HT1080 (cell line): ENCODE measurements around the gene MSI2. TPM values are rescaled to one million over a fixed set of nuclear protein-coding genes. Genes with fewer than 3 reads are reported as not detected.

Source experiments
- DNase-seq: peaks from one replicate; pipeline ENCODE4 v3.0.0-alpha.2; 2015; ENCODE audit warnings: low read depth
- total RNA-seq: library from RNA; depleted of rRNA; stranded (reverse); fragments of >200 nt; shearing (Covaris generic); gene quantifications from 2 replicates; pipeline ENCODE4 v1.2.3, GENCODE V29; 2014

MSI2 gene
- total RNA-seq, 1 experiment from 2014 or later = 33.0 TPM

DNA sequence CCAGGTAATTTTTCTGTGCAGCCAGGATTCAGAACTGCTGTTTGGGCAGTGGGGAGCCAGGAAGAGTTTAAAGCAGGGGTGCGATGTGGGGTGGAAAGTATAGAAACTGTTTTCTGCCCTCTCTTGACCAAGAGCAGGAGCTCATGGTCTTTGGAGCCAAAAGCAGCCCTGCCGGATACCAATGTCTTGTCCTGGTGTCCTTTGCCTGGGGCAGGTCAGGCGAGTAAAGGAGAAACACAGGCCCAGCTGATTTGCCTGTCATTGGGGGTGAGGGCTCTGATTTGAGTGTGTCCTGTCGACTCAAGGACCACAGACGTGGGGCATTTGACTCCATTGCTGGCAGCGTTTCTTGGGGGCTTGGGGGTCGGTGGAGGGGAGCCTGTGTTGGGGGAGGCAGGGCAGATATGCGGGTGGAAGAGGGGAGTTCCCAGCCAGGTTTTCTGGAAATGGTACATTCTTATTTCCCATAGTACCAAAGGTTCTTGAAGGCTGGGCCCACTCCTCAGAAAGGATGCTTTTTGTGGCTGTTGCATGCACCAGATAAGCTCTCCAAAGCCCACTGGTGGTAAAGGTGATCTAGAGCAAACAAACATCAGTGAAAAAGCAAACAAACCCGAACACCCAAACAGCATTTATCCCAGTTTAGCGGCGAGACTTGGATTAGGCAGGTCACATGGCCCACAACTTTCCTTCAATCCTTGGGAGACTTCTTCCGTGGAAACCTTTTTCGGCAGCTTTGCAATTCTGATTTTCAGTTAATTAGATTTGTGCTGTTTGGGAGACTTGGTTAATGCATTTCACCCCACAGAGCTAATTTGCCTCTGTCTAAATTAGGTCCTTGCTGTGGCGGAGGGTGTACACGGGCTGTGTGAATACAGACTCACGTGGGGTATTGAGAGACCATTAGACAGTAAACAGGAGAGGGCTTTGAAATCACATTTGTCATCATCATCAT lies 59.0 kb downstream of the MSI2 start:
- no peak for DNase-seq

DNA sequence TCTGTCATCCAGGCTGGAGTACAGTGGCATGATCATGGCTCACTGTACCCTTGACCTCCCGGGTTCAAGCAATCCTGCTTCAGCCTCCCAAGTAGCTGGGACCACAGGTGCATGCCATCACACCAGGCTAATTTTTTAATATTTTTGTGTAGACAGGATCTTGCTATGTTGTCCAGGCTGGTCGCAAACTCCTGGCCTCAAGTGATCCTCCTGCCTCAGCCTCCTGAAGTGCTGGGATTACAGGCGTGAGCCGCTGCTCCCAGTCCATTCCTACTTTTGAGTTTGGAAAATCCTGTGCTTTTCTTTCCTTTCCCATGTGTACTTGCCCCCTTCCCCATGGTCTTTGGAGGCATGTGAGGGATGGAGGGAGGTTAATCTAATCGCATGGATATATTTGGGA lies 60.0 kb downstream of the MSI2 start:
- DNase-seq = no peak

- DNase-seq = no peak
These were observed 60.8 kb downstream of the MSI2 start for GRCh38 chr17:57317079-57317478.

GRCh38 chr17:57318913-57319312 lies 62.6 kb downstream of the MSI2 start:
- DNase-seq = no peak

DNA sequence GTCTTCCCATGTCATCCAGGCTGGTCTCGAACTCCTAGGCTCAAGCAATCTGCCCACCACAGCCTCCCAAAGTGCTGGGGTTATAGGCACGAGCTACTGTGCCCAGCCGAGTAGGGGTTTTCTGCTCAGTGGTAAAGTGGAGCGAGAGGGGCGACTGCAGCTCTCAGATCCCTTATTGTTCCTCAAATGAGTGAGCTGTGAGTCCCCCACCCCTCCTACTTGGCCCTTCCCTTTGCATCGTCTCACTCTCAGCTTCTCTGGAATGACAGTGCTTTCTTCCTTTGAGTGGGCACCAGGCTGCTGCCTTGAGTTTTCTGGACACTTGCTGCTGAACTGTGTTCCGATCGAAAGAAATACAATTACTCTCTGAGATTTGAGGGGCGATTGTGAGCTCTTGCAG lies 63.5 kb downstream of the MSI2 start:
- no peak for DNase-seq

GRCh38 chr17:57323391-57323790 lies 67.1 kb downstream of the MSI2 start:
- no peak for DNase-seq

DNA sequence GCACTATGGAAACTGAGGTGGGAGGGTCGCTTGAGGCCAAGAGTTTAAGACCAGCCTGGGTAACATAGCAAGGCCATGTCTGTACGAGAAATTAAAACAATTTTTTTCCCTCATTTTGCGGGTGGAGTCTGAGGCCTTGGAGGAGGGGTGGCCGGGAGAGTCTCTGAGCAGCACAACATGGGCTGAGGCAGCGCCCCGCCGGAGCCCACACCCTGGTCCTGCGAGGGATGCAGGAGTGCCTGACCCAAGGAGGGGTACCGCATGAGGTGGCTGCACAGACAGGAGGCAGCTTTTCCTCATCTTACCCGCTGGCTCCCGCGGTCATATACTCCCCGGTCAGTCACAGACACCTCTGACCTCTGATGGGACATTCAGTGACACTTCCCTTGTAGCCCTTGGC lies 67.7 kb downstream of the MSI2 start:
- no peak for DNase-seq

DNA sequence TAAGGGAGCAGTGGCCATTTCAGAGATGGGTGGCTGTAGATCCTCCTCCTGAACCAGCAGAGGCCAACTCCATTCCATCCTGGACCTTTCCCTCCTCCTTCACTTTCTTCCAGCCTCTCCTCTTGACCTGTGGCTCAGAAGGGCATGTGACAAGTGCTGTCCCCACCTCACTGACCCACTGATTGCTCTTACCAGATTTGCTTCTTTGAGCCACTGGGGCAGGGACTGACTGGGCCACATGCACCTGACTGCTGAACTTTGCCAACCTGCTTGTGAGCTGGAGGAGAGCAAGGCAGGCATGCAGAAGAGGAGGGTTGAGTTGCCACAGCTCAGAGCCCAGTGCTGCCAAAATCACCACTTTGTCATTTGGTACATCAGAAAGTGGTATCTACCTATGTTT lies 68.3 kb downstream of the MSI2 start:
- DNase-seq = no peak

GRCh38 chr17:57326336-57326735 lies 70.0 kb downstream of the MSI2 start:
- DNase-seq = no peak

GRCh38 chr17:57326764-57327163 lies 70.4 kb downstream of the MSI2 start:
- no peak for DNase-seq

DNA sequence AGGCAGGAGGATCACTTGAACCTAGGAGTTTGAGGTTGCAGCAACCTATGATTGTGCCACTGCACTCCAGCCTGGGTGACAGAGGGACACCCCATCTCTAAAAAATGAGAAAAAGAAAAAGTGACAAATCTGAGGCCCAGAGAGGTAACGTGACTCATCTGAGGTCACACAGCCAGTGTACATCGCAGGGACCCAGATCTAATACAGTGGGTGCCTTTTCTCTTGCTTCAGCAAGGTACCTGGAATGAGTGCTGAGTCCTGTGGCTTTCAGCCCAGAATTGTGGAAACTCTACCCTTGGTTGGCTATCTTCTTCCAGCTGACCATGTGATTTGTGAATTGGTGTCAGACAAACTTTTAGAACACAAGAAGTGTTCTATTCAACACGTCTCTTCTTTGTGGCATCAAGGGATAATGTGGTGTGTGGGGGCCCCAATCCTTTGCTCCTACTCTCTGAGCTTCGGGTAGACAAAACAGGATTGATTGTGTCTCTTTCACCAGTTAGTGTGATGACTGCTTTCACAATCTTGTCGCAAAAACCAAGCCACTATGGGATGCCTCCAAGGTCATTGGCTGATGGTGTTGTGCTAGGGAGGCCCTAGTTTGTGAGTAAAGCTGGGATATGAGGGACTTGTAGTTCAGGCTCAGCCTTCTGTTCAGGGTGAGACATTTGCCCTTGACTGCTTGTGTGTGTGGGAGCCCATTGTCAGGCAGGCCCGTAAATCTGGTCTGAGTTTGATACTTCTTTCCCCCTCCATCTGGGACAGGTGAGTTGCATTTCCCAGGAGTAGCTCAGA lies 71.0 kb downstream of the MSI2 start:
- no peak for DNase-seq

DNA sequence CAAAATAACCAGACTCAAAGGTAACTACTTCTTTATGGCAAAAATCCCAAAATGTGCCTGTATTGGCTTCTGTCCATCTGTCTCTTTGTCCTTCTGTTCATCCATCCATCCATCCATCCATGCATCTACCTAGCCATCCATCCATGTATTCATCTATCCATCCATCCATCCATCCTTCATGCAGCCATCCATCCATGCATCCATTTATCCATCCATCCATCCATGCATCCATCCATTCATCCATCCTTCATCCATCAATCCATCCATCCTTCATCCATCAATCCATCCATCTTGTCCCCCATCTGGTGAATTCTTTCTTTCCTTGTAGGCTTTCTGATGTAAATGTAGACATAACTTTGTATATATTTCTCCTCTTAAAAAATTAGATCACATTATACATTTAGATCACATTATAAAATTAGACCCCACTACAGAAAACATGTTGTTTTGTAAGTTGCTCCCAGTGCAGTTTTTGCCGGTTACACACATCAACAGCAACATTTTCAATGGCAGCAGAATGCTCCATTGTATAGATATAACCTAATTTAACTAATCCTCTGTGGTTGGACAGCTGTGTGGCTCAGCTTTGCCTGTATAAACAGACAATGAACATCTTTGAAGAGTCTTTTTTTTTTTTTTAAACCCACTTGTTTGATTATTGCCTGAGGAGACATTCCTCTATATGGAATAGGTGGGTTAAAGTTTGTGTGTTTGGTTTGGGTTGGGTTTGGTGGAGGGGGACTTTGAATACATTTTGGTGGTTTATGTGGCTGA lies 72.0 kb downstream of the MSI2 start:
- no peak for DNase-seq

- no peak for DNase-seq
These were observed 73.3 kb downstream of the MSI2 start for GRCh38 chr17:57329380-57330214.

GRCh38 chr17:57330587-57330986 lies 74.3 kb downstream of the MSI2 start:
- DNase-seq = no peak

DNA sequence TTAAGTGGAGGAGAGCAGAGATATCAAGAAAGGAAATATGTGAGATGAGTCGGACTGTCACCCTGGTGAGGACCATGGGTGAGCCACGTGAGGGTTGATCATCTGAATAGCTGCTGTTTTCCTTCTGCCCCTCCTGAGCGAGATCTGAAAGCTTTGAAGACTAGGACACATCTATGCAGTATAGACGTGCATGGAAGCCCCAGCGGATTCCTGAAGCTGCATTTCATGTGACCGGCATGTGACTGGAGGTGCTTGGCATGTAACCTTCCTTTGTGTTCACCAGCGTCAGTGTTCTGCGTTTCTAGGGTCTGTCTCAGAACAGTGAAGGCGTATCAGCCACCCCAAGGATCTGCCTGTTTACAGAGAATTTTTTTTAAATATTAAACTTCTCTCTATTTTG lies 75.1 kb downstream of the MSI2 start:
- no peak for DNase-seq

GRCh38 chr17:57332501-57332900 lies 76.2 kb downstream of the MSI2 start:
- no peak for DNase-seq

DNA sequence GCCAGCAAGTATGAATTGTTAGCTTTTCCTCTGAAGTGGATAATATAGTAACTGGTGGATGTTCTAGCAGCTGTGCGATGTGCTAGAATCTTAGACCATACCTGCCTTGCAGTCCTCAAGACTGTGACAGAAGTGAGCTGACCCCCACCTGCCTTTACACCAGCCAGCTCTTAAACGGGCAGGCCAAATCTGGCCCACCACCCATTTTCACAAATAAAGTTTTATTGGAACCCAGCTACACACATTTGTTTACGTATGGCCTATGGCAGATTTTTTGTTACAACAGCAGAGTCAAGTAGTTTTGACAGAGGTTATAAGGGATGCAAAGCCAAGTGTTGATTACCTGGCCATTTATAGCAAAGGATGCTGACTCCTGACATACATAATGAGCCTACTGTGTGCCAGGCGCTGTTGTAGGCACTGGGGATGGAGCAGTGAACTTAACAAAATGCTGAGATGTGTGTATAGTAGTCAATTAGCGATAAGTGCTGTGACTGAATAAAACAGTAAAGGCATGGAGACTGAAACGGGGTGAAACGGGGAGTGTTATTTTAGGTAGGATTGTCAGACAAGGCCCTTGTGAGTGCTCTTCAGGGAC lies 79.0 kb downstream of the MSI2 start:
- no peak for DNase-seq

- DNase-seq = no peak
These were observed 81.1 kb downstream of the MSI2 start for GRCh38 chr17:57337390-57337789.

DNA sequence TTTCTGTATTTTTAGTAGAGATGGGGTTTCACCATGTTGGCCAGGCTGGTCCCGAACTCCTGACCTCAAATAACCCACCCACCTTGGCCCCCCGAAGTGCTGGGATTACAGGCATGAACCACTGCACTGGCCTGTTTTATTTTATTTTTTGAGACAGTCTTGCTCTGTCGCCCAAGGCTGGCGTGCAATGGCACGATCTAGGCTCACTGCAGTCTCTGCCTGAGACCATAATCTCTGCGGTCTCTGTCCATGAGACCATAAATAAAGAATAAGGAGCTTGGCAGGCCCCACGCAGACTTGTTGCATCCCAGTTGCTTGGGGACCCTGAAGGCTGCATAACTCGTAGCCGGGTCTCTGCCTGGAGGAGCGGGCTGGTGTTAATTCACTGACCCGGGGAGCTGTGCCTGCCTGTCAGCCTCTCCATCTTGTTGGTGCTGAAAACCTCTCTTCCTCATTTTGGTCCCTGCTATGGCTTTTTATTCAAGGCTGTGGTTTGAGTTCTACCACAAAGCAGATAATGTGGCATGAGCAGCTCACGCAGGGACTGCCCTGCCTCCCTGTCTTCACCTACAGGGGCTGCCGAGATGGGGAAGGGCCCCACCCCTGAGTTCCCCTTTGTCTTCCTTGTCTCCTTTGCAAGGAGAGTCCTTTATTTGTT lies 82.1 kb downstream of the MSI2 start:
- no peak for DNase-seq
